ENCODE data around the gene CENPI.
A peak's percentile ranks its signal among the peaks of the same experiment; 100 is the strongest.

- TF ChIP-seq CTCF (IDR thresholded peaks at IDR 0.05) (no peak), POLR2AphosphoS5 (IDR thresholded peaks at IDR 0.05) (peak; percentile 30 to 78 (median 55)), POLR2A (IDR thresholded peaks at IDR 0.05) (no peak)
These were observed at the start of gene CENPI for GRCh38 chrX:101097546-101098453.
